ENCODE measurements around the gene SSBP2.
"Not testable (repeated sequence)": the region's sequence is repeated elsewhere in the genome, so short reads cannot be mapped to it uniquely, and the experiment has no call there.

Gene SSBP2

DNA sequence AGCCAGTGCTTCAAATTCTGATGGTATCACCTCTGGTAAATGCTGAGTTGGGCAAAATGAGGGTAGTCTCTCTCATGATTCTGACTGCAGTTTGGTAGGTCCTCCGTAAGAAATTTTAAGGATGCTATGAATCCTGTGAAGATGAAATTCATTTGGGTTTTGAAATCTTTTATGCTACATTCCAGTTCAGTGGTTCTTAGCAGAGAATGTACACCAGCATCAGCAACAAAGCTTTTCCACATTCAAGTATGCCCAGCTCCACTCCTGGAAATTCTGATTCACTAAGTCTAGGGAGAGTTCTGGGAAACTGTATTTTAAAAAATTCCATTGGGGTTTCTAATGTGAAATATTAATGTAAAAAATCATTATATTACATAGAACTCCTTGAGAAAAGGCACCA is 323.3 kb downstream of the SSBP2 start:
- DNase-seq (ENCODE audit: low read depth): no peak

DNA sequence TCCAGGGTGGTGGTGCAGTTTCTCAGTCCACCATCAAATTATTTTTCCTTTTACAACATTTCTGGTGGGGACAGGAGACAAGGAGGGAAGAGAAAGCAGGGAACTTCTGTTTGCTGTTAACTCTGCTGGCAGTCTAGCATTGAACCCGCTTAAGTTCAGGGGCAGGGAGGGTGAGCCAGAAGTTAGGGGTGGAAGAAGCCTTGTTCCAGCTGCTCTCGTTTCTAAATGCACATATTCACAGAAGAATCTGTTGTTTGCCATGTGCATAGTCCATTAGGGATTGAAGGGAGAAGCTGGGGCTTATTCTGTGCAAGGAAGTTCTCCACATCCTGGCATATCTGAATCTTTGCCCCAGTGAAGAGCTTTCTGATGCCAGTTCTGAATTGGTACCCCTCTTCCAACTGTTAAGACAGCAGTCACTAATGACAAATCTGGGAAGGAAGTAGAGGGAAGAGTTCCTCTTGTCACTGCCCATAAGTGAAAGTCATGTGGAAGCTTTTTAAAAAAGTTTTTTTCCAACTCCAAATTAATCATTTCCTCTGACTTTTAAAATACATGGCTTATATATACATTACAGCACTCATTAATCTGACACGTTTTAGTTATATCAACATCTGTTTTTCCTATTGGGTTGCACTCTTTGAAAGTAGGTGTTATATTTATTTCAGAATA is 324.4 kb downstream of the SSBP2 start:
- no peak for DNase-seq (ENCODE audit: low read depth)

DNA sequence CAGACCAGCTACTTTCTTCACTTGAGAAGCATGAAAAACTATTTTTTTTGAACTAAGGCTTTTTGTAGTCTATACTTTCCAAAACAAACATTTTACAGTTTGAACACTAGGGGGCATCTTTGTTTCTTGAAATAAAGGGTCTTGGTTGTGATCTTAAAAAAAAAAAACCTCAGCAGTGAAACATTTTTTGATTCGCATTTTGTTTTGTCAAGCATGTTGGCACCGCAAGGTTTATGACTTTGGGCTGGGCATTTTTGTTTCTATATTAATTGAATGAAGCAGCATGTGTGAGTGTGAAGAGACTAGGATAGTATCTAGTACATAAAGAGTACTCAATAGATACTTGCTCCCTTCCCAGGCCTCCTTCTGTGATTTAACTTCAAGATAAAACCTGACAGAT is 325.3 kb downstream of the SSBP2 start:
- no peak for DNase-seq (ENCODE audit: low read depth)

DNA sequence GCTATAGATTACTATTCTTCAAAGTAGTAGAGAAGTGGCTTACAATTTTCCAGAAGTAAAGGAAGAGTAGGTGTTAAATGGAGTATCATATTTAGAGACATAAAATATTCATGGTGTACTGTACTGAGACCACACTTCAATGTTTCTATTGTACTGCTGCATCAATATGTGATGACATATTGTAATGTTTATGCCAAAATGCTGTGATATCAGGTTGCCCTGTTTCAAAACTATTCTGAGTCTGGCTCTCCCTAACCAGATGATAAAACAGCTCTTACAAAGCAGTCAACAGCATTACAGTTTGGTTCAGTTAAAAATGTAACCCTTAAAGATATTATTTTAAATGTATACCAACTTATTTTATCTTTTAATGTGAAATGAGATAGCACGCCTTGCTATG is 326.2 kb downstream of the SSBP2 start:
- no peak for DNase-seq (ENCODE audit: low read depth)

DNA sequence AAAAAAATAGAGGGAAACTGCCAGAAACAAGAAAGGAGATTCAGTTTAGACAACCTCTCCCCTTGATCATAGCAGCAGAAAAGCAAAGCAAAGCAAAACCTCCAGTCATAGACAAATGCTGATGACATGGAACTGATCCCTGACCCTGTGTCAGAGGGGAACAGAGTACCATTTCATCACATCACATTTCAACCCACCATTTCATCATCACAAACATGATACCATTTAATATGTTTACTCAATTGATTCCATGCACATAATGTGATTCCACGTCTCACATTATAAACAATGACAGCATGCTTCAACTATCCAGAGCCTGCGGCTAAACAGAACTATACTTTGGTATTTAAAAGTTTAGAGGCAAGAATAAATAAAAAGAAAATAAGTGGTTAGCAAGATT is 328.2 kb downstream of the SSBP2 start:
- no peak for DNase-seq (ENCODE audit: low read depth)

DNA sequence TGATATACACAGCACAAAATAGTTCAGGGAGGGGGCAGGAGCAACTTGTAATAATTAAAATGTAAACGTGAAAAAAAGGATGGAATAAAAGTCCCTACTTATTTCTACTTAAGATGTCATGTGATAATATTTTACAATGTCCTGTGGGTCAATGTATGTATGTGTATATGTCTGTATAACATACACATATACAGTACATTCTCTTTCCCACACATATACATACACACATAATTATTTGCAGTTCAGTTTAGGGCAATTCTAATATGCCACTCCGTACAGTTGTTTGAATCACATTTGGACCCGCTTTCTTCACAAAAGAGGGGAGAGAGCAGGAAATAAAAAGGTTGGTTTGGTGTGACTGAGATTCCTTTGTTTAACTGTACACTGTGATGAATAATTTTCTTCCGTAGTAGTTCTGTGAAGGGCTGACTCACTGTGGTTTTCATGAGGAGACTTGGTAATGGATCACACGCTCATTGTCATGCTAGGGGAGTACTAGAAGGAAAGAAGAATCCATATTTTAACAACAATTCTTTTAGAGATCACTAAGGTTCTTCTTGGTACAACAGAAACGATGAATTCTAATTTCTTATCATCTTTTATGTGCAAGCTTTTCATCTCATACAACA is 330.7 kb downstream of the SSBP2 start:
- no peak for DNase-seq (ENCODE audit: low read depth)

DNA sequence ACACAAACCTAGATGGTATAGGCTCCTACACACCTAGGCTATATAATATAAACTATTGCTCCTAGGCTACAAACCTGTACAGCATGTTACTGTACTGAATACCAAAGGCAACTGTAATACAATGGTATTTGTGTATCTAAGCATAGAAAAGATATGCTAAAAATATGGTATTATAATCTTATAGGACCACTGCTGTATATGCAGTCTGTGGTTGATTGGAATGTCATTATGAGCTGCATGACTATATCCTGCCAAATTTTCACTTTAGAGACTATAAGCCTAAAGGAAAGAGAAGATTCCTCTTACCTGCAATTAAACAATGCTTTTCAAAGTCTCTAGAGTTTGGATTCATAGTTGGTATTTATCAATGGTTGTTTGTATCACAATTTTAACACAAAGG is 332.3 kb downstream of the SSBP2 start:
- DNase-seq (ENCODE audit: low read depth): no peak

DNA sequence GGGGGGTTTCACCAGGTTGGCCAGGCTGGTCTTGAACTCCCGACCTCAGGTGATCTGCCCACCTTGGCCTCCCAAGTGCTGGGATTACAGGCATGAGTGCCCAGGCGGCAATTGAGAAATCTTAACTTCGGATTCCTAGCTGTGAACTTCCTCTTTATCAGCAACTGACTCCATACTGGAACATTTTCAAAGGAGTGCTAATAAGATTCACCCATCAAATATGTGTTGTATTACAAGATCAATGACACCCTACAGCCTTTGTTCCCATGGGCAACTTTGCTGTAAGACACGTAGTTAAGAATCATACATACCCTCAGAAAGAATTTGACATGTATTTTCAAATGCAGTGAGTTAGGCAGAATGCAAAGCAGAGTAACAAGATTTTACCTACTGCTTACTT is 333.8 kb downstream of the SSBP2 start:
- DNase-seq (ENCODE audit: low read depth): no peak

DNA sequence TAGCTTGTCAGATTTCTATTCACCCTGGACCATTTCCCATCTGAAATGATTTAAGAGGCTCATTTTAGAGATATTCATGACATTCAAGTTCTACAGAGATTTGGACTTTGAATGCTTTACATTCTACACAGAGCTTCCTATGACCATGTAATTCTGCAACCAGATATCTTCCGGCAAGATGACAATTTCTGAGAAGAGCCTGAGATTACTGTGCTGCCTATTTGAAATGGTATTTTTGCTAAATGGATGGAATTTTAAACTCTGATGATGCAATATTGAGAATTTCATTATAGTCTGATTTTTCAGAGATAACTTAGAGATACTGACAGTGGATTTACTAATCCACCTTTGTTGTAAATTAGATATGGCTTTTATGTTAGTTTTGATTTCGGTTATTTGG is 341.0 kb downstream of the SSBP2 start:
- DNase-seq (ENCODE audit: low read depth): no peak

DNA sequence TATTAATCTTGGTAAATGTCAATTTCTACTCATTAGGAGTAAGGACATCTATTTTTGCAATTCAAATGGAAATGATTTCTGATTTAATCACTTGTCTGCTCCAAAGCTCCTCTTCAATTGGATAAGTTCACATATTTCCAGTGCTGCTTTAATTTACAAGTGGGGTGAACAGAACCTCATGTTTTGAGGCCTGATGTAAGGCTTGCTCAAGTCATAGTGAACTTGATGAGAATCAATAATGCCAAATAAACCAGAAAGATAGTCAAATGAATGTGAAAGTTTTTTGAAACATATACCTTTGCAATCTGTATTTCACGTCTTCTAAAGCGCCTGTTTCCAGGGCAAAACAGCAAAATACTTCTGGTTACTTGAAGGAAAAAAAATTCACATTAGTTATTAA is 341.5 kb downstream of the SSBP2 start:
- no peak for DNase-seq (ENCODE audit: low read depth)

DNA sequence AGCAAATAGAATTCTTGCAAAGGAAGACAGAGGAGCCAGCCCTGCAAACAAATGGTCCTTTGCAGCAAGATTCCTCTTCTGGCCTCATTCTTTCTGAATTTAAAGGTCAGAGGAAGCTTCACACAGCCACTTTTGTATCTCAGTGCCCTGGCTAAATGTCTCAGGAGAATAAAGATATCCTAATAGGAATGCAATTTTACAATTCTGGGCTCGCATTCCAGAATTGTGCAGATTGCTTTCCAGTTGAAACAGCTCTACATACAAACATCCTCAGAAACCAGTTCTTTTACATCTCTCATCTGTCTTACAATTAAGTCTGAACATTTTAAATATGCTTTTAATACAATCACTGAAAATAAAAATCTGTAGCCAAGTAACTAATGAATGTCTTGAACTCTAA is 342.4 kb downstream of the SSBP2 start:
- DNase-seq (ENCODE audit: low read depth): no peak

DNA sequence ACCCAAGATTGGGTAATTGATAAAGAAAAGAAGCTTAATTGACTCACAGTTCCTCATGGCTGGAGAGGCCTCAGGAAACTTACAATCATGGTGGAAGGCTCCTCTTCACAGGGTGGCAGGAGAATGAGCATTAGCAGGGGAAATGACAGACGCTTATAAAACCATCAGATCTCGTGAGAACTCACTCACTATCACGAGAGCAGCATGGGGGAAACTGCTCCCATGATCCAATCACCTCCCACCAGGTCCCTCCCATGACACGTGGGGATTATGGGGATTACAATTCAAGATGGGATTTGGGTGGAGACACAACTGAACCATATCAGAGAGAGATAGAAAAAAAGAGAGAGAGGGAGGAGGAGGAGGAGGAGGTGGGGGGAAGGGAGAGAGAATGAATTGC is 343.1 kb downstream of the SSBP2 start:
- not testable (repeated sequence) for DNase-seq (ENCODE audit: low read depth)

DNA sequence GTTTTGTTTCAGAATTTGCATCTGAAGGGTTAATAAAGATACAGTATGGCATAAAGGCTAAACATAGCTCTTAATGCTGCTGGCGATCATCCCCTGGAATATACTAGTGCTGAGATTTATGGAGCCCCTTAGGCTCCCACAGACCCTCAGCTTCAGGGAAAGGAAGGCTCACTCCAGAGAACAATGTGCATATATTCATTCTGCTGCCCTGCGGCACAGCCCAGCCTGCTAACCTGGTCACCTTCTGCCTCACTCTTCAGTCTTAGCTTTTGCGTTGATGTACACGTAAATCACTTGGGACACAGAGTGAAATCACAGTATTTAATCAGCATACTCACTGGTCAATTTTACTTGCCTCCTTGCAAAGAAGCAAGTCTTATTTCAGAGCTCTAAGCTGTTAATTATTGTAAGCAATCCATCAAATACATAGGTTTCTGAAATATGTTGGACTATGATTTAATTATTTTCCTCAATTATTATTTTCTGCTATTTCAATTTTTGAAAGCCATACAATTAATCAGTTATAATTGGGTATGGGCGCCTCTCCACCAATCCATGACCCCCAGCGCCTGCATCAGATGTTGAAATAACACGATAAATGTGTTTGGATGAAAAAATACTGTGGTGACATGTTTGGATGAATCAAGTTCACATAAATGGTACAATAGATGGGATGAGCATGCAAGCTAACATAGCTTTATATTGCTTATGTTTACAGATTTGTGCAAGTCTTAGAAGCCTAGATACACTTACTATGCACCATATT is 345.6 kb downstream of the SSBP2 start:
- no peak for DNase-seq (ENCODE audit: low read depth)

DNA sequence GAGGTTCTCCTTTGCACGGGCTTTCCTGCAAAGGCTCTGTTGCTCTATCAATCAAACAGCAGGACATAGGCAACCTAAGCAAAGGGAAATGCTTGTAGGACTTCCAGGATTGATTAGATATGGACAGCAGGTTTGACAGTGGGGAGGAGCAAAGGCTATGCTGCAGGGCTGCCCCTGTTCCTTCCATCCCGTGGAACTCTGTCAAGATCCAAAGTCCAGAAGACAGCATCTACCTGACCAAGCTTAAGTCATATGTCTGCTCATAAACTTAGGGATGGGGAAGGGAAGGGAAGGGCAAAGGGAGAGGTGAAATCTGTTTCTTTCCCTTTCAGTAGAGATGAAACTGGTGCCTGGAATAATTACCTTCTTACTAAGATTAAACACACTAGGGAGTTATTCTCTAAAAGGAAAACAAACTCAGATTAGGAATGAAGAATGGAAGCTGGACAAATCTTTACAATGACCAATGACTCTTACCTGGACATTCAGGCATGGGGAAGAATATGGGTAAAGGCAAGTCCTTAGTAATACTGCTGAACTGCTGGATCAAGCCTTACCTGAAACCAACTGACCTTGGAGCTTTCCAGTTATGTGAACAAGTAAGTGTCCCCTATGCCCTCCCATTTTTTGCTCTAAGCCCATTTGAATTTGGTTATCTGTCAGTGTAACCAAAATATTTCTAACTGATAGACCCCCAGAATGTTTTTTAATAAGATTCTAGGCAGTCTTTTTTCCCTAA is 348.5 kb downstream of the SSBP2 start:
- DNase-seq (ENCODE audit: low read depth): no peak

DNA sequence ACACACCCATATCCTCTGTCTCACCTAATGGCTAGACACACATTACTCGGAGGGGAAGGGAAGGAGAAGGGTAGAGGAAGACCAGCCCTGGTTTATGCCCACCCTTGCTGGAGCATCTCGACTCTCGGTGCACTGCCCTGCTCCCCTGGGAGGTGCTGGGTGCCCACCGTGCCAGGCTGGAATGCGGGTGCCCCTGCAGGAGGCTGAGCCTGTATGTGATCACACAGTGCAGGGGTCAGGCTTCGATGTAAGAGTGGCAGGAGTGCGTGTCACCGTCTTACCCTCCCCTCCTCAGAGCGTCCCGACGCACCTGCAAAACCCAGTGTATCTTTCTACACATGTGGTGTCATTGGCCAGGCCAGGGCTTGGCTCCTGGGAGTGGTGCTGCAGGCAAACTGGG is 349.6 kb downstream of the SSBP2 start:
- no peak for DNase-seq (ENCODE audit: low read depth)

DNA sequence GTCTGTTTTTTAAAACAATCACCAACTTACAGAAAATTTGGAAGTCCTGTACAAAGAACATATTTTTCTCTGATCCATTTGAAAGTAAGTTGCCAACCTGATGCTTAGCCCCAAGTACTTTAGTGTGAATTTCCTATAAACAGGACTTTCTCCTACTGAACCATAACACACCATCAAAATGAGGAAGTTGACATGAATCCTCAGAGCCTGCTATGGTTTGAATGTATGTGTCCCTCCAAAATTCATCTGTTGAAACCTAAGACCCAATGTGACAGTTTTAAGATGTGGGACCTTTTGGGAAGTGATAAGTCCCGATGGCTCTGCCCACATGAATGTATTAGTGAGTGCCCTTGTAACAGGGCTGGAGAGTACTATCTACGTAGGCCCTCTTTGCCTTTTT is 350.5 kb downstream of the SSBP2 start:
- DNase-seq (ENCODE audit: low read depth): no peak

DNA sequence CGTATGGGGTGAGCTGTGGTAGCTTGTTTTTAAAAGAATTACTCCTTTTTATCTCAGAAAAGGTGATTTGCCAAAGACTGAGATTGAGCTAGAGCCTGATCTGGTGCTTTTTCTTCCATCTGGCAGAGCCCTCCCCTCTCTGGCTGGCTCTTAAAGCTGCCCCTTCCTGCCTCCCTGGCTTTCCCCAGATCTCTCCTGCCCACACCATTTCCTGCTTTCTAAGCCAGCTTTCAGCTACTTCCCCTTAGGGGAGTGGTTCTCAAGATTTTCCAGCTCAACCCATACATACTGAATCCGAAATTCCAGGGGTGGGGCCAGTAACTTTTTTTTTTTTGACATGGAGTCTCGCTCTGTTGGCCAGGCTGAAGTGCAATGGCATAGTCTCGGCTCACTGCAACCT is 352.2 kb downstream of the SSBP2 start:
- no peak for DNase-seq (ENCODE audit: low read depth)

DNA sequence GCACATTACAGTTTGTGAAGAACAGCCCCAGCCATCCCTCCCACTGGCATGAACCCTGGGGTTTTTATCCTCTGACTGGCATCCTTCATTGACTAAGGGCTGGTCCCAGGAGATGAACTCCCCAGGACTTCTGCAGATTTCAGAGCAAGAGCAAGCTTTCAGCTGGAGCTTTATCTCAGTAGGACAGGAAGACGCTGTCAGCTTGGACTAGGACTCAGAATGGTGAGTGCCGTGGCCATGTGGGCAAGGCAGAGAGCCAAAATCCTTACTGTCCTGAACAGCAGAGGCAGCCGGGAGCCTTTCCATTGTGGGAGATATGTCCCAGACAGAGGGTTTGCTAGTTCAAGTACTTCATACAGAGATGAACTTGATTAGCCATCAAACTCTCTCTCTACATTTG is 353.7 kb downstream of the SSBP2 start:
- DNase-seq (ENCODE audit: low read depth): no peak

DNA sequence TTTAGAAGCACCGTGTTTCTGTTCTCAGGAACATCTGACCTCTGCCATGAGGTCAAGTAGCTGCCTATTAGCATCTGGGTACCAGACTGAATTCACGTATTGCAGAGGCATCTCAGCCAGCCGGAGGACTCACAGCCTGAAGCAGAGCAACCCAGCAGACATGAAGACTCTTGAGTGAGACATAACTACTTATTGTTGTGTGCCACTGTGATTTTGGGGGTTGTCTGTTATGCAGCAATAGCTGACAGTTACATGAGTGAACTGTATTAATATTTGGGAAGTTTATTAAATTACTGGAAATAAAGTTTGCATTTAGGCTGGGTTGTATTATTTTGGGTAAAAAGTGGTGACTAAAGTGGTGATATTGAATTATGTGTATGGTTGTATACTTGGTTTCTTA is 355.6 kb downstream of the SSBP2 start:
- no peak for DNase-seq (ENCODE audit: low read depth)

DNA sequence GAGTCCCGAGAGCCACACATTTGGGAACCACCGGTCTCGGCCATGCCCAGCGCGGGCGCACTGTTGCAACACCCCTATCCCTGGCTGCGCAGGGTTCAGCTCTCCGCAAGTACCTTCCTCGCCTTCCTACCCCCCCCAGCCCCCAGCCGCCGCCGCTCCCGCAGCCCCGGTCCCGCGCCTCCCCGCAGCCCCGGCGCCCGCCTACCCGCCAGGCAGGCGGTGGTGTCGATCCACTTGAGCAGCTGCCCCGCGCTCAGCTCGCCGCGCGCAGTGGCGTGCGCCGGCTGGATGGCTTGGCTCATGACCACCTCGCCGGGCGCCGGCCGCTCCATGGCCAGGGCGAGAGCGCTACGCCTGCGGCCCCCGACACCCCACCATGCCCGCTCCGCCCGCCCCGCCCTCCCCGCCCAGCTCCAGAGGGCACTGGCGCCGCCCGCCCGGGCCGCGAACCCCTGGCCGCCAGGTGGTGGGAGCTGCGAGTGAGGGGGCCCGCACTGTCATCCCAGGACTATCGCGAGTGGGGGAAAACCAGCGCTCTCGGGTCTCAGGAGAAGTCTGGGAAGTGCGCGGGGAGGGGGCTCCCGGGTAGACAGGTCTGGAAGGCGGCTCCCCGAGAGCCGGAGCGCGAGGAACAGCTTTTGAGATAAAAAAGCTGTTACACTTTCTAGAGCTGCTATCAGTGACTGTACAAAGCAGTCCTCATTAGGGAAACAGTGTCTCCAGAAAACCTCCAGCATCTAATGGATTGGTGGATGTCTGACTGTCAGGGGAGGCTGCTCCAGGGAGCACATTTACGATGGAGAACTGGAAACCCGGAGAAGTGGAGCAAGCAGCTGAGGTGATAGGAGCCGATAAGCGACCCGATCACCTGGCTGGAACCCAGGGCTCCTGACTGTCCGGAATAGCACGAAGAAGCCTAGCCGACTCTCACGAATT is 356.8 kb downstream of the SSBP2 start, which contains the start of gene ACOT12:
Gene ACOT12, minus strand, starts transcription at position 352 of the 936 bp plus-strand sequence. Its CDS starts 20 bp downstream, at position 332.
- no peak for DNase-seq (ENCODE audit: low read depth)

DNA sequence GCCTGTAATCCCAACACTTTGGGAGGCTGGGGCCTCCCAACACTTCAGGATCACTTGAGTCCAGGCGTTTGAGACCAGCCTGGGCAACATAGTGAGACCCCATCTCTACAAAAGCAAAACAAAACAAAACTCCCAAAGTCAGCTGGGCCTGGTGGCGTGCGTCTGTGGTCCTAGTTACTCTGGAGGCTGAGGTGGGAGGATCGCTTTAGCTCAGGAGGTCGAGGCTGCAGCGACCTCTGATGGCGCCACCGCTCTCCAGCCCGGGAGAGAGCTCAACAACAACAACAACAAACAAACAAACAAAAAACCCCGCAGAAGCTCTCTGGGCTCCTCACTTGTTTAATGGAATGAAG is 357.5 kb downstream of the SSBP2 start:
- DNase-seq (ENCODE audit: low read depth): no peak

DNA sequence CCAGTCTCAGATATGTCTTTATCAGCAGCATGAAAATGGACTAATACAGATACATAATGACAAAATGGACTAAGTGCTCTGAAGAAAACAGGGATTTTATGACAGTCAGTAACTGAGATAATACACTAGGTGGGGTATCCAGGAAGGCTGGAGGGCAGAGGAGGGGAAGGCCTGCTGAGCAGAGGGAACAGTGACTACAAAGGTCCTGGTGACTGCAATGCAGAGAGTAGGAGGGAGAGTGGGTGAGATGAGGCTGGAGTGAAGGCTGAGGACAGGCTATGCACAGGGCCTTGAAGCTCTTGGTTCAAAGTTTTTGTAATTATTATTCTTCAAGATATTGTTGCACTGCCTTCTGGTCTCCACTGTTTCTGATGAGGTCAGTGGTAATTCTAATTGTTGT is 361.9 kb downstream of the SSBP2 start:
- no peak for DNase-seq (ENCODE audit: low read depth)
